Measurements from ENCODE around the gene NOVA2.

GRCh38 chr19:45885556-45886426, 87.9 kb downstream of the NOVA2 start, which contains the start of gene IRF2BP1:
- no peak for TF ChIP-seq POLR2A (IDR thresholded peaks at IDR 0.05; ENCODE audit: low read depth, low read length)
- no peak for TF ChIP-seq CTCF (IDR thresholded peaks at IDR 0.05; ENCODE audit: extremely low read depth in 1 of 2, insufficient read depth in 1 of 2, low read depth in 1 of 2, low read length in 2 of 2)
- TF ChIP-seq MYC (IDR thresholded peaks at IDR 0.05; ENCODE audit: low read depth, low read length): no peak
